ENCODE data around the gene TSPAN5. TPM values are rescaled to one million over a fixed set of nuclear protein-coding genes. Genes with fewer than 3 reads are reported as not detected.

Gene TSPAN5
- total and polyA plus RNA-seq, 11 donors: 1.0 to 10.2 (median 5.6) TPM

DNA sequence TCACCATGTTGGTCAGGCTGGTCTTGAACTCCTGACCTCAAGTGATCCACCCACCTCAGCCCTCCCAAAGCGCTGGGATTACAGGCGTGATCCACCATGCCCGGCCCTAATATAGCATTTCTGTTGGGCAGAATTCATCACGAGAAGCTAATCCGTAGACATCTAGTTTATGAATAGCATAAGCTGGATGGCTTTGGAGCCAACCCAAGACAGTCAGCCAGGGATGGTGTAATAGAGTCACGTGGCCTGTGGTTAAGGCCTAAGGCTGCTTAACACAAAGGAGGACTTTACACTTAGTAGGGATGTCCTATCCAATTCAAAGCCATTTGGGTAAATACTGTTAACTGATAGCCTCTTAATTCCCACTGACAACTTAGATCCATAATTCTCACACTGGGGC, 223.6 kb downstream of the TSPAN5 start:
- Histone ChIP-seq H3K27ac (no peak overlapping the region), H3K4me3 (no peak overlapping the region), H3K27me3 (no peaks in the 10 kb centered on the region), H3K9me3 (peaks cover 0 to 3% (median 0%) of the 10 kb centered on the region in 12 donors), H3K4me1 (no peaks in the 10 kb centered on the region), H3K36me3 (peaks cover 0 to 60% (median 34%) of the 10 kb centered on the region in 9 donors)
- ATAC-seq (no peak), DNase-seq (no peak)
- WGBS, 4 donors: 95 to 97% (median 96%) methylated on average over 6 of the region's 6 CpGs
- intact Hi-C loops (cut with DNase I): no loop called here
- no peak for TF ChIP-seq POLR2A (IDR thresholded peaks at IDR 0.05)
- TF ChIP-seq, protein P1, sequence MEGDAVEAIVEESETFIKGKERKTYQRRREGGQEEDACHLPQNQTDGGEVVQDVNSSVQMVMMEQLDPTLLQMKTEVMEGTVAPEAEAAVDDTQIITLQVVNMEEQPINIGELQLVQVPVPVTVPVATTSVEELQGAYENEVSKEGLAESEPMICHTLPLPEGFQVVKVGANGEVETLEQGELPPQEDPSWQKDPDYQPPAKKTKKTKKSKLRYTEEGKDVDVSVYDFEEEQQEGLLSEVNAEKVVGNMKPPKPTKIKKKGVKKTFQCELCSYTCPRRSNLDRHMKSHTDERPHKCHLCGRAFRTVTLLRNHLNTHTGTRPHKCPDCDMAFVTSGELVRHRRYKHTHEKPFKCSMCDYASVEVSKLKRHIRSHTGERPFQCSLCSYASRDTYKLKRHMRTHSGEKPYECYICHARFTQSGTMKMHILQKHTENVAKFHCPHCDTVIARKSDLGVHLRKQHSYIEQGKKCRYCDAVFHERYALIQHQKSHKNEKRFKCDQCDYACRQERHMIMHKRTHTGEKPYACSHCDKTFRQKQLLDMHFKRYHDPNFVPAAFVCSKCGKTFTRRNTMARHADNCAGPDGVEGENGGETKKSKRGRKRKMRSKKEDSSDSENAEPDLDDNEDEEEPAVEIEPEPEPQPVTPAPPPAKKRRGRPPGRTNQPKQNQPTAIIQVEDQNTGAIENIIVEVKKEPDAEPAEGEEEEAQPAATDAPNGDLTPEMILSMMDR (IDR thresholded peaks at IDR 0.05): no peak

DNA sequence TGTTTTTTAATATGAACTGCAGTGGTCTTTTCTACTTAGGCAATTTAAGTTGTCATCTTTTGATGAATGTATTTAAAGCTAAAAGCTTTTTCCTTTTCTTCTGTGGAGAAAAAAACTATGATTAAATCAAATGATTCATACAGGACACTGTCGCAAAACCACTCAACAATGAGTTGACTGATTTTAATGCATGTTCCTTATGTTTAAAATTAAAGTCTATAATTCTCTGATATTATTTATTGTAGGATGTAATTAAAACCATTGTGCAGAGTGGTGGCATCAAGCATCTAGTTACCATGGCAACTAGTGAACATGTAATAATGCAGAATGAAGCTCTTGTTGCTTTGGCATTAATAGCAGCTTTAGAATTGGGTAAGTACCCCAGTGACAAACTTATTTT, 224.7 kb downstream of the TSPAN5 start:
- intact Hi-C loops (cut with DNase I): no loop called here
- Histone ChIP-seq H3K9me3 (peaks cover 0 to 3% (median 0%) of the 10 kb centered on the region in 12 donors), H3K36me3 (peaks cover 0 to 50% (median 29%) of the 10 kb centered on the region in 9 donors), H3K27me3 (no peaks in the 10 kb centered on the region), H3K4me3 (no peak overlapping the region), H3K4me1 (no peaks in the 10 kb centered on the region), H3K27ac (no peak overlapping the region)
- ATAC-seq (no peak), DNase-seq (no peak)
- WGBS, 4 donors: 89 to 98% (median 94%) methylated on average over 1 of the region's 1 CpG
- TF ChIP-seq, protein P1 (IDR thresholded peaks at IDR 0.05): no peak
- no peak for TF ChIP-seq POLR2A (IDR thresholded peaks at IDR 0.05)

DNA sequence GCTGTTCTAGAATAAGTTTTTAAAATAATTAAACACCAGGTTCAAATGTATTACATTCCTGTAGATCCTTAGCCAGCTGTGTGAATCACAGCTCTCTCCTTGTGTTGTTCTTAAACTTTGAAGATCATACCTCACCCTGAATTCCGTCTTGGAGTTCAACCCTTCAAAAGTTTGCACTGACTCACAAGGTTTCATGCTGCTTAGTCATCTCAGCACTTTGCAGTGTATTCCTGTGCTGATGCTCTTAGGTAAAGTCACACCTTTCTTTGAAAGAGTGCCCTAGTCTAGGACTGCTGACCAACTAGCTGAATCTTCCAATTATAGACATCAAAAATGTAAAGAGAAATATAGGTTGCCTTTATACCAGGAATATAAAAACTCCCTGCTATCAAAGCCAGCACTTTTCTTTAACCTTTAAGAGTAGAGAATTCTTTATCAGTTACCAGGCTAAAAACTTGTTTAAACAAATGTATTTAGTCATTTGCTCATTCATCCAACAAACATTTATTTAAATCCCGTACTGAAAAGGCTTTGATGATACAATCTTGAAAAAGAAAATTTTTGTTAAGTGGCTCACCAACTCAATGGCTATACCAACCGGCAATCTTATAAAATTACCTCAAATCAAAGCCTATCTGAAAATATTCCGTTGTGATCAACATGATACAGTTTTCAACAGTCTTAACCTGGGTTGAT, 227.6 kb downstream of the TSPAN5 start:
- WGBS, 4 donors: 94 to 97% (median 96%) methylated on average over 4 of the region's 4 CpGs
- Histone ChIP-seq H3K4me3 (no peak overlapping the region), H3K4me1 (no peaks in the 10 kb centered on the region), H3K27me3 (no peaks in the 10 kb centered on the region), H3K9me3 (no peaks in the 10 kb centered on the region), H3K36me3 (peaks cover 0 to 28% (median 17%) of the 10 kb centered on the region in 9 donors), H3K27ac (no peak overlapping the region)
- no peak for TF ChIP-seq POLR2A (IDR thresholded peaks at IDR 0.05)
- TF ChIP-seq, protein P1 (IDR thresholded peaks at IDR 0.05): no peak
- no peak for DNase-seq
- intact Hi-C loops (cut with DNase I): no loop called here
- ATAC-seq: no peak

DNA sequence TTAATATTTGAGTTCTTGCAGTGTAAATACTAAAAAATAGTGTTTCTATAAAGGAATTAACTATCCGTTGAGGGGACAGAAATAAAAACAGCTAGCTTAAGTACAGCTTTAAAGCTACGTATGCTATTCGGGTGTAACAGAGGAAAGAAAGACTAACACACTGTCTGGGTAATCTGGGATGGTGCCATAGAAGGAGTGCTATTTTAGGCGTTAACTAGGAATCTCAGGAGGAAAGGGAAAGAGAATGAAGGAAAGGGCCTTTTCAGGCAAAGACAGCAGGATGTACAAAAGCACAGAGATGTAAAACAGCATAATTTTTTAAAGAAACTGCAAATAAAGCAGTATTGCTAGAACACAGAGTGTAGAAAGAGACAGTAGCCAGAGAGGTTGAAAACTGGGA, 235.4 kb downstream of the TSPAN5 start:
- H3K27ac ChIP-seq: no peak overlapping the region
- TF ChIP-seq, protein P1 (IDR thresholded peaks at IDR 0.05): no peak
- H3K27me3 ChIP-seq: no peaks in the 10 kb centered on the region
- no peak overlapping the region for H3K4me3 ChIP-seq
- intact Hi-C loops (cut with DNase I): no loop called here
- no peaks in the 10 kb centered on the region for H3K9me3 ChIP-seq
- peaks cover 0 to 74% (median 52%) of the 10 kb centered on the region in 9 donors for H3K36me3 ChIP-seq
- WGBS, 4 donors: 73 to 87% (median 78%) methylated on average over 4 of the region's 4 CpGs
- no peak for DNase-seq
- no peaks in the 10 kb centered on the region for H3K4me1 ChIP-seq
- ATAC-seq: no peak

All from heart left ventricle (tissue), 16 donors.